GM10248 (cell line): ENCODE results near the gene PADI6.

Experiments used
- CTCF ChIA-PET: fragments of 300-600 bp; sonication (Branson Sonifier 250); formaldehyde crosslinking; extraction: SDS; loops from one replicate; lab custom pipeline; 2021; ENCODE audit warnings: antibody characterized with exemption; lab: Yijun Ruan, JAX
- POLR2A ChIA-PET: fragments of 350-650 bp; sonication (Branson Sonifier 250); formaldehyde crosslinking; extraction: SDS; loops from one replicate; lab custom pipeline; 2020; ENCODE audit warnings: antibody characterized with exemption; lab: Yijun Ruan, JAX
- DNase-seq: peaks from one replicate; pipeline ENCODE4 v3.0.0; 2012; ENCODE audit errors: extremely low spot score
- CTCF ChIP-seq: IDR thresholded peaks from 2 replicates; pipeline ENCODE4 v1.5.1; 2012; ENCODE audit warnings: mild to moderate bottlenecking, low read depth; ENCODE audit errors: extremely low read depth, missing control alignments, control extremely low read depth

PADI6 gene

GRCh38 chr1:17429183-17429582 lies 57.2 kb downstream of the PADI6 start:
- no peak for TF ChIP-seq CTCF
- CTCF ChIA-PET, result interaction anchor here (1.0 to 1.5 kb wide), 3 partner anchors 8 to 10 kb away, joined by 4 to 6 read pairs (median 4); partner anchors contain the start of gene RCC2
- POLR2A ChIA-PET, result no interaction called here
- DNase-seq, result no peak

- ChIA-PET CTCF (interaction anchor here (0.8 to 1.6 kb wide), 2 partner anchors 13 to 26 kb away, joined by 3 to 6 read pairs; no protein-coding TSS in a partner anchor), POLR2A (no interaction called here)
- no peak for TF ChIP-seq CTCF
- DNase-seq, result no peak
Measured at GRCh38 chr1:17432412-17432811, 60.4 kb downstream of the PADI6 start.

GRCh38 chr1:17433261-17433660 lies 61.3 kb downstream of the PADI6 start:
- TF ChIP-seq CTCF, result no peak
- ChIA-PET POLR2A (no interaction called here), CTCF (interaction anchor here (0.6 to 1.6 kb wide), 3 partner anchors 10 to 174 kb away, joined by 3 to 6 read pairs (median 3); no protein-coding TSS in a partner anchor)
- no peak for DNase-seq

GRCh38 chr1:17434016-17434415 lies 62.0 kb downstream of the PADI6 start:
- POLR2A ChIA-PET, result no interaction called here

GRCh38 chr1:17434601-17435000 lies 62.6 kb downstream of the PADI6 start:
- POLR2A ChIA-PET, result no interaction called here
- DNase-seq, result no peak
- CTCF ChIA-PET, result interaction anchor here (2.4 kb wide), 1 partner anchor 14 kb away, joined by 5 read pairs; no protein-coding TSS in a partner anchor
- no peak for TF ChIP-seq CTCF

More at GRCh38 chr1:17434016-17434415, 62.0 kb downstream of the PADI6 start:
- no peak for DNase-seq
- TF ChIP-seq CTCF, result no peak
- CTCF ChIA-PET, result no interaction called here

- no peak for DNase-seq
- ChIA-PET CTCF (interaction anchor here (1.4 to 2.4 kb wide), 2 partner anchors 12 to 16 kb away, joined by 5 read pairs; no protein-coding TSS in a partner anchor), POLR2A (interaction anchor here (0.6 kb wide), 1 partner anchor 413 kb away, joined by 3 read pairs; no protein-coding TSS in a partner anchor)
- TF ChIP-seq CTCF, result no peak
Measured at GRCh38 chr1:17436380-17437174, 64.6 kb downstream of the PADI6 start.
